Activated naive CD8-positive, alpha-beta T cell treated with anti-CD3 and anti-CD28 coated beads, Interleukin-2, amount 10 ng/mL, durations not matched to agents 7 days and 5 days (primary cell): ENCODE data around the gene CFDP1. TPM values are rescaled to one million over a fixed set of nuclear protein-coding genes. Genes with fewer than 3 reads are reported as not detected.
"Not testable (repeated sequence)": the region's sequence is repeated elsewhere in the genome, so short reads cannot be mapped to it uniquely, and the experiment has no call there.

Experiments
- ATAC-seq: fragments of 150-1000 bp; cut with Tn5 transposase; one replicate; pipeline ENCODE4 v1.10.0; 2021; ENCODE audit warnings: low read depth, moderate library complexity
- POLR2A ChIA-PET: fragments of 350-600 bp; sonication (Branson Sonifier 250); formaldehyde crosslinking; loops from one replicate; lab custom pipeline; 2021; ENCODE audit warnings: antibody characterized with exemption; lab: Charles Lee
- DNase-seq: peaks from one replicate; pipeline ENCODE4 v3.0.0; 2021
- H3K27ac Mint-ChIP-seq: one replicate; pipeline ENCODE4 v1.8.0; 2022; ENCODE audit warnings: mild to moderate bottlenecking, mixed read lengths
- H3K27me3 Mint-ChIP-seq: one replicate; pipeline ENCODE4 v1.8.0; 2022; ENCODE audit warnings: mild to moderate bottlenecking, moderate library complexity, mixed read lengths
- H3K36me3 Mint-ChIP-seq: one replicate; pipeline ENCODE4 v1.8.0; 2021; ENCODE audit warnings: mild to moderate bottlenecking, mixed read lengths
- H3K4me1 Mint-ChIP-seq: one replicate; pipeline ENCODE4 v1.8.0; 2021; ENCODE audit warnings: mixed read lengths
- H3K4me3 Mint-ChIP-seq: one replicate; pipeline ENCODE4 v1.8.0; 2022; ENCODE audit warnings: mild to moderate bottlenecking, moderate library complexity, mixed read lengths
- H3K9me3 Mint-ChIP-seq: one replicate; pipeline ENCODE4 v1.8.0; 2021; ENCODE audit warnings: mixed read lengths
- total RNA-seq, 2 experiments: library from RNA; stranded (reverse); gene quantifications; one replicate each; pipeline ENCODE4 v1.2.3, GENCODE V29; 2021

The CFDP1 gene
- total RNA-seq, 2 experiments from 2014 or later, result 47.8 to 49.4 TPM

DNA sequence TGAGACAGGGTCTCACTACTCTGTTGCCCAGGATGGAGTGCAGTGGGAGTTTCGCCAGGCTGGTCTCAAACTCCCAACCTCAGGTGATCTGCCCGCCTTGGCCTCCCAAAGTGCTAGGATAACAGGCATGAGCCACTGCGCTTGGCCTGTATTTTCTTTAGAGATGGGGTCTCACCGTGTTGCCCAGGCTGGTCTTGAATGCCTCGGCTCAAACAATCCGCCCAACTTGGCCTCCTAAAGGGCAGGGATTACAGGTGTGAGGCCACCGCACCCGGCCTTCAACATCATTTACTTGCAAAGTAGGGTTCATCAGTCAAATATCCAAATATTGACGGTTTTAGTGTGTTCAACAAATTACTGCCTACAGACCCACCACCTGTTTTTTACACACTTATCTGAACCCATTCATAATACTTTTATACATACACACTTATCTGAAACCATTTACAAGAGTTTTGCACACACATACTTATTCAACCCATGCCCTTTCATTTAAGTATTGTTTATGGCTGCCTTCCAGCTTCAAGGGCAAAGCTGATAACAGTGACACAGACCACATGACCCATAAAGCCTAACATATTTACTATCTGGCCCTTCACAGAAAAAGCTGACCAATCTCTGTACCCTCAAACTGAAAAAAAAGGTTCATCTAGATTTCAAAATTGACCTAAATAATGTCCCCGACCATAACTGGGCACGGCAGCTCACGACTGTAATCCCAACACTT lies 19.3 kb upstream of the CFDP1 start:
- Mint-ChIP-seq H3K4me1 (peaks cover 10% of the 10 kb centered on the region), H3K27ac (no peak overlapping the region), H3K36me3 (peaks cover 9% of the 10 kb centered on the region), H3K9me3 (no peaks in the 10 kb centered on the region), H3K4me3 (no peak overlapping the region), H3K27me3 (no peaks in the 10 kb centered on the region)
- no peak for ATAC-seq
- no peak for DNase-seq
- POLR2A ChIA-PET, result interaction anchor here (0.6 kb wide), 1 partner anchor 12 kb away, joined by 3 read pairs; no protein-coding TSS in a partner anchor

DNA sequence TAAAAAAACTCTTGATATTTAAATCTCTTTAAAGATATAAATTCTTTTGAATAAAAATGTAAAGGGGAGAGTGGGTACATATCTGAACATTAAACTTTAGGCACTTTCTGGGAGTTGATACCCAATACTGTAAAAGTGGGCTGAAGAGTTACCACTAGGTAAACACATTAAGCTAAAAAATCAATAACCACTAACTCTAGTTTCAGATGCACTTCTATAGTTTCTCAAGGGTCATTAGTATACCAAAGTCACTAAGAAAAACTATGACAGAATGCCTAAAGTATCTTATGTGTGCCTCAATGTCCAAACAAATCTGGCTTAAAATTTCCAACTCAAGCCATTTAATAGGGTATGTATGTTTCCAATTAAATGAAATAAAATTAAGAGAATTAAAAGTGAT lies 13.1 kb upstream of the CFDP1 start:
- Mint-ChIP-seq H3K9me3 (no peaks in the 10 kb centered on the region), H3K4me3 (no peak overlapping the region), H3K36me3 (peaks cover 10% of the 10 kb centered on the region), H3K4me1 (no peaks in the 10 kb centered on the region), H3K27me3 (no peaks in the 10 kb centered on the region), H3K27ac (no peak overlapping the region)
- DNase-seq (no peak), ATAC-seq (no peak)
- POLR2A ChIA-PET, result no interaction called here

GRCh38 chr16:75445298-75445697 lies 12.0 kb upstream of the CFDP1 start:
- Mint-ChIP-seq H3K27ac (no peak overlapping the region), H3K4me1 (no peaks in the 10 kb centered on the region), H3K27me3 (no peaks in the 10 kb centered on the region), H3K9me3 (no peaks in the 10 kb centered on the region), H3K36me3 (peaks cover 5% of the 10 kb centered on the region), H3K4me3 (no peak overlapping the region)
- DNase-seq (no peak), ATAC-seq (no peak)
- POLR2A ChIA-PET, result no interaction called here

DNA sequence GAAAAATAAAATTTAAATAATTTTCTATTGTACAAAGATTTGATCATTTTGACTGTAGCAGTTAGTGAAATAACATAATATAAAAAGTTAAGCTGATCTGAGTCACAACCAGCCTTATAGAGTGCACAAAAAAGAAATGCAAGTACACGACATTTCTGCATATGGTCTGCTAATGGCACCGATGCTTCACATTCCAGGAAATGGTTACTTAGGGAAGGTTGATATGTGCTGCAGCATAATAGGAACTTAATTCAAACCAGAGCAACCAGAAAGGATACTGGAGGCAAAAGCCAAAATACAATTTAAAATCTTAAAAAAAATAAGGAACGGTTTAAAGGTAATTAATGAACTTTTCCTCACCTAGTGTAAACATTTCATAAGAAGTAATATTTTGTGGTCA lies 10.0 kb upstream of the CFDP1 start:
- ATAC-seq (no peak), DNase-seq (no peak)
- Mint-ChIP-seq H3K36me3 (peaks cover 5% of the 10 kb centered on the region), H3K27ac (no peak overlapping the region), H3K27me3 (no peaks in the 10 kb centered on the region), H3K4me3 (no peak overlapping the region), H3K4me1 (no peaks in the 10 kb centered on the region), H3K9me3 (no peaks in the 10 kb centered on the region)
- POLR2A ChIA-PET, result no interaction called here

DNA sequence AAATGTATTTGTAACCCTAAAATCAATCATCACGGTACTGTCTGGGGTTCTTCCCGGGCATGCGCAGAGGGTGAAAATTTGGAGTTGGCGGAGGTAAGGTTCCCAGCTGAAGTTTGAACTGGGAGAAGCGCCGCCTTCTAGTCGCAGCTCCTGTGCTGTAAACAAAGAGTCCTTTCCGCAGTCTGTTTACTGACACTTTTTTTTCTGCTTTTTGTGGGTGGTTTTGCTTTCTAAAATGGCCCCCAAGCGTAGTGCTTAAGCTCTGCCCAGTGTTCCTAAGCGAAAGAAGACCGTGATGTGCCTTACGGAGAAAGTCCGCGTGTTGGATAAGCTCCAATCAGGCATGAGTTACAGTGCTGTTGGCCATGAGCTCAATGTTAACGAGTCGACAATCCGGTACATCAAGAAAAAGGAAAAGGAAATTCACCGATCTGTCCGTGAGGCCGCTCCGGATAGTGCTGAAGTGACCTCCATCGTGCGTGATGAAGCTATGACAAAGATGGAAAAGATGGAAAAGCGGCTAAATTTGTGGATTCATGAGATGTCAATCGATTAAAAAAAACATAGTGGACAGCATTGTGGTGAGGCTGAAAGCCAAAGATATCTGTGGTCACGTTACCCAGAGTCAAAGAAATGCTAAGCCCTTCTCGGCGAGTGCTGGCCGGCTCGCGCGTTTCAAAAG lies 570 bp upstream of the CFDP1 start:
- POLR2A ChIA-PET, result interaction anchor here (0.6 to 2.8 kb wide), 14 partner anchors 13 to 1757 kb away, joined by 3 to 23 read pairs (median 4); partner anchors contain the start of genes ADAT1, KARS1, MON1B and TERF2IP
- H3K27me3 Mint-ChIP-seq, result peaks cover 3% of the 10 kb centered on the region
- peak; percentile 68 for ATAC-seq
- peak overlapping the region; percentile 90 for H3K4me3 Mint-ChIP-seq
- H3K36me3 Mint-ChIP-seq, result peaks cover 8% of the 10 kb centered on the region
- H3K27ac Mint-ChIP-seq, result peak overlapping the region; percentile 91
- peaks cover 24% of the 10 kb centered on the region for H3K4me1 Mint-ChIP-seq
- H3K9me3 Mint-ChIP-seq, result no peaks in the 10 kb centered on the region
- no peak for DNase-seq

DNA sequence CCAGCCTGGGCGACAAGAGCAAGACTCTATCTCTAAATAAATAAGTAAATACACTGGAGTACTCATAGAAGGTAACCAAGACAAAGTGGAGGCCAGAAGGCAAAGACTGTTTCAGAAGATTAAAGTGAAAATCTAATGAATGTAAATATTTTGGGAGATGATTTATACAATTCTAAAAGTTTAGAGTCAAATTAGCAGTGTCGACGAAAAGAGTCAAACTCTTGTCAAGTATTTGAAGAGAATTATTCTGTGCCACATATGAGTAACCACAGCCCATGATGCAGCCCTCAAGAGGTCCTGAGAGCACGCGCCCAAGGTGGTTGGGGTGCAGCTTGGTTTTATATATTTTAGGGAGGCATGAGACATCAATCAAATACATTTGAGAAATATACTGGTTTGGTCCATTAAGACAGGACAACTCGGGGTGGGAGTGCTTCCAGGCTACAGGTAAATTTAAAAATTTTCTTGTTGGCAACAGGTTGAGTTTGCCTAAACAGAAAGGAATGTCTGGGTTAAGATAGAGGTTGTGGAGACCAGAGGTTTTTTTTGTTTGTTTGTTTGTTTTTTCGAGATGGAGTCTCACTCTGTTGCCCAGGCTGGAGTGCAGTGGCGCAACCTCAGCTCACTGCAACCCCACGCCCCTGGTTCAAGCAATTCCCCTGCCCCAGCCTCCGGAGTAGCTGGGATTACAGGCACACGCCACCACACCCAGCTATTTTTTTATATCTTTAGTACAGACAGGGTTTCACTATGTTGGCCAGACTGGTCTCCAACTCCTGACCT lies 3.5 kb downstream of the CFDP1 start:
- Mint-ChIP-seq H3K27ac (no peak overlapping the region), H3K4me1 (peaks cover 24% of the 10 kb centered on the region), H3K9me3 (no peaks in the 10 kb centered on the region), H3K27me3 (no peaks in the 10 kb centered on the region), H3K36me3 (peaks cover 11% of the 10 kb centered on the region), H3K4me3 (peak overlapping the region; percentile 34)
- DNase-seq (no peak), ATAC-seq (no peak)
- POLR2A ChIA-PET, result interaction anchor here (1.4 kb wide), 1 partner anchor 14 kb away, joined by 3 read pairs; no protein-coding TSS in a partner anchor

- H3K36me3 Mint-ChIP-seq, H3K27ac Mint-ChIP-seq, ATAC-seq, H3K4me3 Mint-ChIP-seq, H3K9me3 Mint-ChIP-seq, DNase-seq, POLR2A ChIA-PET, H3K27me3 Mint-ChIP-seq: not testable (repeated sequence)
- peaks cover 18% of the 10 kb centered on the region for H3K4me1 Mint-ChIP-seq
These were observed 6.8 kb downstream of the CFDP1 start for GRCh38 chr16:75426524-75426923.

DNA sequence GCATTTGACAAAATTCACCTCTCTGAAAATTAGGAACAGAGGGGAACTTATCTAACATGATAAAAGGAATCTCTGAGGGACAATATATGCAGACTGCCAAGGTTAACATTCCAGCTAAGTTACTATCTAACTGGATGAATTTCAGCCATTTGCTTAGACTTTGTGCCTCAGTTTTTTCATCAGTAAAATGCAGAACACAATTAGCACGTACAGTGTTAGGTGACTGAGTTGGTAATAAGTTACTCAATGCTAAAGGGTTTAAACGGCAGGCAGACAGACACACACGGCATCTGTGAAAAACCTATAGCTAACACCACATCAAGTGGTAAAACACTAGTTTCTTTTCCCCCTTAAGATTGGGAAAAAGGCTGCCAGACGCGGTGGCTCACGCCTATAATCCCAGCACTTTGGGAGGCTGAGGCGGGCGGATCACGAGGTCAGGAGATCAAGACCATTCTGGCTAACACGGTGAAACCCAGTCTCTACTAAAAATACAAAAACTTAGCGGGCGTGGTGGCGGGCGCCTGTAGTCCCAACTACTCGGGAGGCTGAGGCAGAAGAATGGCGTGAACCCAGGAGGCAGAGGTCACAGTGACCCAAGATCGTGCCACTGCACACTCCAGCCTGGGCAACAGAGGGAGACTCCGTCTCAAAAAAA lies 9.1 kb downstream of the CFDP1 start:
- DNase-seq, ATAC-seq, H3K27ac Mint-ChIP-seq, H3K27me3 Mint-ChIP-seq, H3K9me3 Mint-ChIP-seq, H3K4me3 Mint-ChIP-seq, POLR2A ChIA-PET, H3K36me3 Mint-ChIP-seq: not testable (repeated sequence)
- H3K4me1 Mint-ChIP-seq, result peaks cover 19% of the 10 kb centered on the region

GRCh38 chr16:75423723-75424104 lies 9.6 kb downstream of the CFDP1 start:
- POLR2A ChIA-PET, result no interaction called here
- no peak for ATAC-seq
- DNase-seq, result no peak
- no peaks in the 10 kb centered on the region for H3K27me3 Mint-ChIP-seq
- no peak overlapping the region for H3K27ac Mint-ChIP-seq
- peaks cover 19% of the 10 kb centered on the region for H3K4me1 Mint-ChIP-seq
- no peaks in the 10 kb centered on the region for H3K9me3 Mint-ChIP-seq
- H3K4me3 Mint-ChIP-seq, result no peak overlapping the region
- peaks cover 2% of the 10 kb centered on the region for H3K36me3 Mint-ChIP-seq

DNA sequence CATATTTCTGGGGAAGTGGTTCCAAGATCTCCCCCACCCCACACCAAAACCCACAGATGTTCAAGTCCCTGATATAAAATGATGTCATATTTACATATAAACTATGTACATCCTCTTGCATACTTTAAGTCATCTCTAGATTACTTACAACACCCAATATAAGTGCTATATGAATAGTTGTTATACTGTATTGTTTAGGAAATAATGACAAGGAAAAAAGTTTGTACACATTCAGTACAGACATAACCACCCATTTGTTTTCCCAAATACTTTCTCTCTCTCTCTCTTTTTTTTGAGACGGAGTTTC lies 11.5 kb downstream of the CFDP1 start:
- DNase-seq (no peak), ATAC-seq (no peak)
- no peaks in the 10 kb centered on the region for H3K27me3 Mint-ChIP-seq
- H3K4me1 Mint-ChIP-seq, result peaks cover 15% of the 10 kb centered on the region
- POLR2A ChIA-PET, result no interaction called here
- no peaks in the 10 kb centered on the region for H3K9me3 Mint-ChIP-seq
- H3K36me3 Mint-ChIP-seq, result no peaks in the 10 kb centered on the region
- no peak overlapping the region for H3K4me3 Mint-ChIP-seq
- no peak overlapping the region for H3K27ac Mint-ChIP-seq

- Mint-ChIP-seq H3K27ac (peak overlapping the region; percentile 52), H3K36me3 (no peaks in the 10 kb centered on the region), H3K4me3 (peak overlapping the region; percentile 68), H3K9me3 (no peaks in the 10 kb centered on the region), H3K4me1 (peaks cover 15% of the 10 kb centered on the region), H3K27me3 (no peaks in the 10 kb centered on the region)
- POLR2A ChIA-PET, result interaction anchor here (0.8 to 1.0 kb wide), 3 partner anchors 12 to 226 kb away, joined by 3 to 6 read pairs (median 3); partner anchors contain the start of genes ADAT1, CFDP1, KARS1 and TERF2IP
- DNase-seq, result peak; percentile 39
- ATAC-seq, result peak; percentile 74
These were observed 12.1 kb downstream of the CFDP1 start for GRCh38 chr16:75420987-75421819.

GRCh38 chr16:75416904-75417565 lies 16.3 kb downstream of the CFDP1 start:
- ATAC-seq (no peak), DNase-seq (no peak)
- peaks cover 17% of the 10 kb centered on the region for H3K4me1 Mint-ChIP-seq
- H3K27ac Mint-ChIP-seq, result no peak overlapping the region
- peaks cover 2% of the 10 kb centered on the region for H3K36me3 Mint-ChIP-seq
- H3K4me3 Mint-ChIP-seq, result no peak overlapping the region
- H3K27me3 Mint-ChIP-seq, result no peaks in the 10 kb centered on the region
- POLR2A ChIA-PET, result interaction anchor here (1.1 kb wide), 1 partner anchor 14 kb away, joined by 3 read pairs; no protein-coding TSS in a partner anchor
- H3K9me3 Mint-ChIP-seq, result no peaks in the 10 kb centered on the region
